Cardiac septum (tissue), 1 donor: ENCODE data around the gene CDK11A. TPM values are rescaled to one million over a fixed set of nuclear protein-coding genes. Genes with fewer than 3 reads are reported as not detected.
"Not testable (repeated sequence)": the region's sequence is repeated elsewhere in the genome, so short reads cannot be mapped to it uniquely, and the experiment has no call there.

Experiments
- DNase-seq: peaks from one replicate; pipeline ENCODE4 v3.0.0-alpha.2; 2020; ENCODE audit warnings: low spot score
- intact Hi-C: fragments of 100-400 bp; cut with DNase I; formaldehyde crosslinking; loops from one replicate; pipeline ENCODE4 v1.14.0; 2022
- total RNA-seq: library from RNA; stranded (reverse); fragmentation: NEBNext Ultra II Directional; extraction: Animal tissue kit (Norgen Biotek cat#: 25700); gene quantifications from one replicate; pipeline ENCODE4 v1.2.1, GENCODE V29; 2021
- donor health status: DM: no; HTN: no; CAD: no.

Gene CDK11A
- total RNA-seq, 1 donor from 2014 or later: 25.8 TPM

DNA sequence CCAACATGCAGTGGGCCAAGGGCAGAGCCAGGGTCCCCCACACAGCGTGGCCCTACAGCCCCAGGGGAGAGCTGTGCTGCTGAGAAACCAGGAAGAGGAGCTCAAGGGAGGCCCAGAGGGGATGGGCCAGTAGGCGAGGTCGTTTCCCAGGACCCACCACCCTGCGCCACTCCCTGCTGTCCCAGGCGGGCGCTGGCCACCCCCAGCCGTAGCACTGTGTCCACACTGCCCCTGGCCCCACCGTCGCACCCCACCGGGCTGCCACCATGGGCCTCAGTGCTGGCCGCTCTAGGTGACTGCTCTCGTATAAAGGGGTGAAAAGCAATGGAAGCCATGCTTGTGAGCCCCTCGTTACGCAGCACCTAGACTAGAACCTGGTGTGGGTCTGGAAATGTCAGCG, 31.7 kb upstream of the CDK11A start:
- intact Hi-C loops: no loop called here
- DNase-seq: no peak

- intact Hi-C loops: no loop called here
- DNase-seq: no peak
Observed at GRCh38 chr1:1755426-1755825, 31.3 kb upstream of the CDK11A start.

DNA sequence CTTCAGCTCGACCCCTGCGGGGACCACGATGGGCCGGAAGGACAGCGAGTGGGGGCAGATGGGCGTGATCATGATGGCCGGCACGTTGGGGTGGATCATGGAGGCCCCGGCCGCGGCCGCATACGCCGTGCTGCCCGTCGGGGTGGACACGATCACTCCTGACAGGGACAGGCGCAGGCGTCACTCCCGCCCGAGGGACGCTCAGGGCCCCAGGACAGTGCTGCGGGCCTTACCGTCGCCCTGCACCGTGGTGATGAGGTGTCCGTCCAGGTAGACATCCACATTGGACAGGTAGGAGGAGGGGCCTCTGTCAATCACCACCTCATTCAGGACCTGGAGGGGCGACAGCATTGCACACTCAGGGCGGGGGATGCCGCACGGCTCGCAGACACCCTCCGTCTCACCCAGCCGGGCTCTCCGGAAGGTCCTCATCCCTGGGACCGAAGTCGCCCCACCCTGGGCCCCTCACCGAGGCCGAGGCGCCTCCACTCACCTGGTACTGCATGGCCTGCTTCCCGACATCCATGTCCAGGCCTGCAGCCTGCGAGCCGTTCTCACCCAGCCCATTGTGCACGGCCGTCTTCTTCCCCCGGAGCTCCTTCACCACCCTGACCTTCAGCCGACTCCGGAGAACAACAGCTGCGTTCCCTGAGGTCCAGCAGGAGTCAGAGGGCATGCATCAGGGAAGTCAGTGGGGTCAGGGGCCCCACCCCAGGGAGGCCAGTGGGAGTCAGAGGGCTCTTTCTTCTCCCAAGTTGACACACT, 30.1 kb upstream of the CDK11A start:
- no peak for DNase-seq
- intact Hi-C loops: no loop called here

- DNase-seq: no peak
- intact Hi-C loops: no loop called here
Observed at GRCh38 chr1:1753607-1754005, 29.4 kb upstream of the CDK11A start.

- DNase-seq: no peak
- intact Hi-C loops: no loop called here
Observed at GRCh38 chr1:1752636-1753606, 28.8 kb upstream of the CDK11A start.

DNA sequence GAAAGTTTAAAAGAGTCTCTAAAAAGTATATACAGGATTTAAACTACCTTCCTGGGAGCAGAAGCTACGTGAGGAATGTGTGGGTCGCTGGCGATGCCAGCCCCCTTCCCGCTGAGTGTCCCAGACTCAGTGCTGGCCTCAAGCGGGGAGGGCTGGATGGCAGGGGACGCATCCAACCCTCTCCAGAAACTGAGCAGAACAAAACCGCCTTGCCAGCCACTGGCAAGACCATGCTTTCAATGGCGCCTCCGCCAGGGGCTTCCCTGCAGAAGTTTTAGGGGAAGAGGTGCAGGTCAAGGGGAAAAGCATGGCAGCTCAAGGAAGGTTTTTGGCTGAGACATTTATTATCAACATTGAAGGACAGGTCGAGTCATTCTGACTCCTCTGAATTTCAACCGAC, 28.0 kb upstream of the CDK11A start:
- intact Hi-C loops: no loop called here
- no peak for DNase-seq

- intact Hi-C loops, DNase-seq: not testable (repeated sequence)
Observed at GRCh38 chr1:1749941-1750340, 25.8 kb upstream of the CDK11A start.

DNA sequence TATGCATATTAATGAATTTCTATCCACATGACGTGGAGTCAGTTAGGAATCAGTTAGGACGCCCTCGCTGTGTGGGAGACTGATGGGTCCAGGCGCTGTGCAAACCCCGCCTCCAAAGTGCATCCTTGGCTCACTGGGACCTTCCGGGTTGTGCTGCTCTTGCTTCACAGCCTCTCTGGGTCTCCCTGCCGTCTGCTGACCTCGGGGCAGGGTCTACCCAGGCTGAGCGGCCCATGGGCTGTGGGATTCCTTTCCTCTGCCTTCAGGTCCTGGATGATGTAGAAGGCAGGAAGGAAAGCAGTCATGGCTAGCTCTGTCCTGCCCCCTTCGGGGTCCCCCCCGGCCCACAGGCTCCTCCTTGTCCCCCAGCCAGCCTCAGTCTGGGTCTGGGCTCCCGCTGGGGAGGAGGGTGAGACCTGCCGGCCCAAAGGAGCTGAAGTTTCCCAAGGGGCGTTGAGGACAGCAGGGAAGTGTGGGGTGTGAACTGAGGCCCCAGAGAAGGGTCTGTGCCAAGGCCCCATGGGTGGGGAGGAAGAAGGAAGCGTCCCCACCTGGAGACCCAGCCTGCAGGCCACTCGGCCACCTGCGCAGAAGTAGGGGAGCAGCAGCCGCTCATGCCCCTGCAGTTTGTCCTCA, 24.6 kb upstream of the CDK11A start:
- intact Hi-C loops: no loop called here
- no peak for DNase-seq

DNA sequence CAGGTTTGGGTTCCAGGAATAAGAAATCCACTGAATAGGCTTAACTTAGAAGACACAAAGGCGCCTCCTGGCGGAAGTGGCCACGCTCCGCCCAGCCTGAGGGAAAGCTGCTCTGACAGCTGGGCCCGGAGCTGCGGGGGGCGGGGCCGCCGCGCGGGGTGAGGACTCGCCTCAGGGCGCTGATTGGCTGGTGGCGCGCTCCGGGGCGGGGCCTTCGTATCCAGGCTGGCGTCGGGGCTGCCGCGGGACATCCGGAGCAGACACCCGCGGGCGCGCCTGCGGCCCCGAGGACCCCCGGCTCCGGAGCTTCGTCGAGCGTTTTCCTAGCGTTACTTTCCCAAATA, 22.4 kb upstream of the CDK11A start:
- intact Hi-C loops, DNase-seq: not testable (repeated sequence)

- DNase-seq: peak; percentile 89
- intact Hi-C loops: not testable (repeated sequence)
Observed at GRCh38 chr1:1745651-1746565, 21.8 kb upstream of the CDK11A start.

DNA sequence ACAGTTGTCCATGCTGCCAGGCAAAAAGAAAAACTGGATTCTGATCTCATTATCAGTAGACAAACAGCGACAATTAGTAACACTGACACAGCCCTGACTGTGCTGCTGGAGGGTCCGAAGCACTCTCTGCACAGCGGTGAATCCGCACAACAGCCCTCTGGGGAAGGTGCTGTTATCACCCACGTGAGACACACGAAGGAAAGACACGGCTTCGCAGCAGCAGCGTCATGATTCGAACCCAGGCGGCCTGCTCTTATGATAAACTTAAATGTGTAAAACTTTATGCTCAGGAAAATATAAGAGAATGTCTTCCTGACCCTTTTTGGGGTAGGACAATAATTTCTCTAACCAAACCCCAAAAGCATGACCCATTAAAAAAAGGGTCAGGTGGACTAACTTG, 18.4 kb upstream of the CDK11A start:
- DNase-seq: peak; percentile 22
- intact Hi-C loops: not testable (repeated sequence)

DNA sequence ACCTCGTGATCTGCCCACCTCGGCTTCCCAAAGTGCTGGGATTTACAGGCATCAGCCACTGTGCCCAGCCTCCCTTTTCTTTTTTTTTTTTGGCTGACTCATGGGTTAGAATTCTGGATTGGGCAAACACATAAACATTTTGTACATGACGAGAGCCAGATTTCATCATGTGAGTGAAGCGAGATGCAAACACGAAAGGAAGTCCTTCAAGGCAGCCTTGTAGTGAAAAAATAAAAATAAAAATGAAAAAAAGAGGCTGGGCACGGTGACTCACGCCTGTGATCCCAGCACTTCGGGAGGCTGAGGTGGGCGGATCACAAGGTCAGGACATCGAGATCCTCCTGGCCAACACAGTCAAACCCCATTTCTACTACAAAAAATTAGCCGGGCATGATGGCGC, 16.9 kb upstream of the CDK11A start:
- intact Hi-C loops, DNase-seq: not testable (repeated sequence)

- intact Hi-C loops, DNase-seq: not testable (repeated sequence)
Observed at GRCh38 chr1:1738799-1739337, 14.7 kb upstream of the CDK11A start.

DNA sequence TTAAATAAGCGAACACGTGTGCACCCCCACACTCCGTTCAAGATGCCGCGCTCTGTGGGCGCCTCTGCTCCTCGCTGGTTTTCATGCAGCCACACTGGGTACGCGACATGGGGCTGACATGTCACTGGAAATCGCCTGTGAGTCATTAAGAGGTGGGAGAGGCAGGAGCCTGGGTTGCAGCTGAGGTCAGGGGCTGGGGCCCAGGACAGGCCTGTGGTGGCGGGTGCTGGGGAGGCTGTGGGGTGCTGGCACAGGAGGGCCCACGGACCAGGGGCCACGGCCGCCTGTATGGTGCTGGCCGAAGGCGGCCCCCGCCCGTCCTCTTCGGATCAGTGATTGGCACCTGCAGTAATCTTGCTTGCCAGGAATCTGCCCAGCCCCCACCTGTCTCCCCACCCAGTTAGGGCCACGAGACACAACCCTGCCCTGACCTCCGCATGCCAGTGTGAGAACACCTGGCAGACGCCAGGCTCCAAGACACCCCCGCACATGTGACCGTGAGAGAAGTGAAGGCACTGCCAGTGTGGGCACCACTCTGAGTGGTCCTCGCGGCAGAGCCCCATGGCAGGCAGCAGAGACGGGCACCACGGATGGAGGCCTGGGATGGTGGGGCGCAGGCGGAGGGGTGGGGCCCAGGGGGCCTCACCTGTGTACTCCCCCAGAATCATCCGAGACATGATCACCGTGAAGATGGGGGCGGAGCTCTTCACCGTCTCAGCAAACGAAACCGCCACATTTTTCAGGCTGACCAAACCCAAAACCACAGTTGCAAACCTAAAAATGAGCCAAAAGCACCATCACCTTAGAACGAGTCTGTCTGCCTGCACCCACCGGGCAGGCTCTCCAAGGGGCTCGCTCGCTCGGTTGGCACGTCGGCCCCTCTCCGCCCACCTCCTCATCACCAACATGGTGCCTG, 13.8 kb upstream of the CDK11A start:
- intact Hi-C loops, DNase-seq: not testable (repeated sequence)

- DNase-seq: no peak
- intact Hi-C loops: no loop called here
Observed at GRCh38 chr1:1732381-1732780, 8.2 kb upstream of the CDK11A start.

GRCh38 chr1:1730870-1731269, 6.7 kb upstream of the CDK11A start:
- intact Hi-C loops: no loop called here

DNA sequence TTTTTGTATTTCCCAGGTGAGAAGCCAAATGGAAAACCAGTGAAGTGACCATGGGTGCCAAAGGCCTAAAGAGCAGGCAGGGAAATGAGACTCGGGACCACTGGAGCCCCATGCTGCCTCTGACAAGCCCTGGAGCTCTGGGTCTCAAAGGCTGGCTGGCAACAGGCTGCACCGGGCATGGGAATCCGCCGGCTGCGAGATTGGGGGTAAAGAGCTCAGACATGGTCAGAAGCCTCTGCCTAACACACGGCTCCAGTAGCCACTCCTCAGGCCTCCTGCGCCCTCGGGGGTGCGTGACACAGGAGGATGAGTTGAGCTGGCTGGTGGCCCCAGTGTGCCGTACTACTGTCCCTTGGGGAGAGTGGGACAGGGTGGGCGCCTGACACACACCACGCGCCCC, 6.1 kb upstream of the CDK11A start:
- not testable (repeated sequence) for DNase-seq

More at GRCh38 chr1:1730870-1731269, 6.7 kb upstream of the CDK11A start:
- no peak for DNase-seq

More for the DNA sequence above, 6.1 kb upstream of the CDK11A start:
- intact Hi-C loops: not testable (repeated sequence)
